Superior temporal gyrus (tissue), 1 donor: Measurements from ENCODE around the gene MAP1B.
A peak's percentile ranks its signal among the peaks of the same experiment; 100 is the strongest.

ENCODE experiments used
- DNase-seq: peaks from one replicate; pipeline ENCODE4 v3.0.0-alpha.2; 2016; ENCODE audit errors: extremely low spot score

Gene MAP1B

GRCh38 chr5:72133212-72133990, 26.1 kb downstream of the MAP1B start:
- DNase-seq = no peak

GRCh38 chr5:72134226-72134899, 27.1 kb downstream of the MAP1B start:
- DNase-seq = no peak

- DNase-seq = no peak
These were observed 30.6 kb downstream of the MAP1B start for GRCh38 chr5:72137826-72138409.

GRCh38 chr5:72138943-72139521, 31.8 kb downstream of the MAP1B start:
- DNase-seq = no peak

GRCh38 chr5:72140711-72141110, 33.4 kb downstream of the MAP1B start:
- DNase-seq = no peak

- no peak for DNase-seq
These were observed 34.4 kb downstream of the MAP1B start for GRCh38 chr5:72141440-72142355.

- peak; percentile 77 for DNase-seq
These were observed 37.5 kb downstream of the MAP1B start for GRCh38 chr5:72144762-72145161.

- DNase-seq = no peak
These were observed 38.1 kb downstream of the MAP1B start for GRCh38 chr5:72145348-72145747.

GRCh38 chr5:72146056-72146455, 38.8 kb downstream of the MAP1B start:
- no peak for DNase-seq

GRCh38 chr5:72147569-72147968, 40.3 kb downstream of the MAP1B start:
- DNase-seq = no peak

GRCh38 chr5:72149742-72150141, 42.5 kb downstream of the MAP1B start:
- no peak for DNase-seq

GRCh38 chr5:72151169-72151568, 43.9 kb downstream of the MAP1B start:
- no peak for DNase-seq

GRCh38 chr5:72151646-72152045, 44.4 kb downstream of the MAP1B start:
- no peak for DNase-seq

GRCh38 chr5:72152545-72152944, 45.3 kb downstream of the MAP1B start:
- DNase-seq = no peak

- DNase-seq = no peak
These were observed 46.3 kb downstream of the MAP1B start for GRCh38 chr5:72153551-72153950.

- no peak for DNase-seq
These were observed 46.9 kb downstream of the MAP1B start for GRCh38 chr5:72154076-72154756.

GRCh38 chr5:72156946-72157624, 49.8 kb downstream of the MAP1B start:
- DNase-seq = no peak

- DNase-seq = no peak
These were observed 50.3 kb downstream of the MAP1B start for GRCh38 chr5:72157625-72157962.

- DNase-seq = no peak
These were observed 52.2 kb downstream of the MAP1B start for GRCh38 chr5:72159501-72159911.

GRCh38 chr5:72160329-72160728, 53.1 kb downstream of the MAP1B start:
- DNase-seq = no peak
